Parathyroid adenoma (tissue), 2 donors: ENCODE data around the gene SLC10A1.

ENCODE experiments used
- H2AFZ ChIP-seq: fragments of 300-600 bp; sonication (generic); one replicate; pipeline ENCODE4 v1.7.0; 2017; ENCODE audit warnings: antibody characterized with exemption, mild to moderate bottlenecking
- H3K27ac ChIP-seq: fragments of 300-600 bp; sonication (generic); one replicate; pipeline ENCODE4 v1.7.0; 2017
- H3K27me3 ChIP-seq: fragments of 300-600 bp; sonication (generic); one replicate; pipeline ENCODE4 v1.7.0; 2017; ENCODE audit warnings: low read length; ENCODE audit not compliant: control insufficient read depth, insufficient read depth
- H3K36me3 ChIP-seq: fragments of 300-600 bp; sonication (generic); one replicate; pipeline ENCODE4 v1.7.0; 2017; ENCODE audit warnings: low read length; ENCODE audit not compliant: control insufficient read depth, insufficient read depth
- H3K4me1 ChIP-seq: fragments of 300-600 bp; sonication (generic); one replicate; pipeline ENCODE4 v1.7.0; 2017; ENCODE audit warnings: control low read depth
- H3K4me2 ChIP-seq: fragments of 300-600 bp; sonication (generic); one replicate; pipeline ENCODE4 v1.7.0; 2017; ENCODE audit warnings: low read length
- H3K4me3 ChIP-seq: fragments of 300-600 bp; sonication (generic); one replicate; pipeline ENCODE4 v1.7.0; 2017; ENCODE audit warnings: low read depth, low read length
- H3K79me2 ChIP-seq: fragments of 300-600 bp; sonication (generic); one replicate; pipeline ENCODE4 v1.7.0; 2017; ENCODE audit warnings: control low read depth
- H3K9ac ChIP-seq: fragments of 300-600 bp; sonication (generic); one replicate; pipeline ENCODE4 v1.7.0; 2017; ENCODE audit warnings: mild to moderate bottlenecking
- H3K9me3 ChIP-seq: fragments of 300-600 bp; sonication (generic); one replicate; pipeline ENCODE4 v1.7.0; 2017; ENCODE audit warnings: low read length; ENCODE audit not compliant: control insufficient read depth
- CTCF ChIP-seq: fragments of 300-600 bp; sonication (generic); IDR thresholded peaks from one replicate; pipeline ENCODE4 v1.7.0; 2017; ENCODE audit warnings: antibody characterized with exemption, mild to moderate bottlenecking
- donor health status: primary hyperparathyroidism.

Gene SLC10A1

GRCh38 chr14:69755296-69755695 lies 41.7 kb downstream of the SLC10A1 start:
- Histone ChIP-seq H3K27ac (no peak overlapping the region), H3K9ac (no peak overlapping the region)

GRCh38 chr14:69754487-69754886 lies 42.6 kb downstream of the SLC10A1 start:
- Histone ChIP-seq H3K27ac (no peak overlapping the region), H2AFZ (no peak overlapping the region), H3K79me2 (no peaks in the 10 kb centered on the region), H3K4me3 (no peak overlapping the region), H3K9me3 (no peaks in the 10 kb centered on the region), H3K4me1 (no peaks in the 10 kb centered on the region), H3K9ac (no peak overlapping the region), H3K4me2 (no peak overlapping the region), H3K36me3 (no peaks in the 10 kb centered on the region), H3K27me3 (no peaks in the 10 kb centered on the region)
- no peak for TF ChIP-seq CTCF

More at GRCh38 chr14:69755296-69755695, 41.7 kb downstream of the SLC10A1 start:
- Histone ChIP-seq H3K79me2 (no peaks in the 10 kb centered on the region), H3K36me3 (no peaks in the 10 kb centered on the region), H2AFZ (no peak overlapping the region), H3K4me3 (no peak overlapping the region), H3K4me1 (no peaks in the 10 kb centered on the region), H3K9me3 (no peaks in the 10 kb centered on the region), H3K27me3 (no peaks in the 10 kb centered on the region), H3K4me2 (no peak overlapping the region)
- TF ChIP-seq CTCF = no peak

GRCh38 chr14:69753860-69754259 lies 43.2 kb downstream of the SLC10A1 start:
- no peaks in the 10 kb centered on the region for H3K4me1 ChIP-seq
- TF ChIP-seq CTCF = no peak
- no peaks in the 10 kb centered on the region for H3K79me2 ChIP-seq
- no peaks in the 10 kb centered on the region for H3K9me3 ChIP-seq
- H3K36me3 ChIP-seq = no peaks in the 10 kb centered on the region
- no peak overlapping the region for H3K9ac ChIP-seq
- no peak overlapping the region for H3K4me2 ChIP-seq
- no peak overlapping the region for H3K4me3 ChIP-seq
- no peaks in the 10 kb centered on the region for H3K27me3 ChIP-seq
- no peak overlapping the region for H2AFZ ChIP-seq
- no peak overlapping the region for H3K27ac ChIP-seq

GRCh38 chr14:69752773-69753172 lies 44.3 kb downstream of the SLC10A1 start:
- Histone ChIP-seq H3K27me3 (no peaks in the 10 kb centered on the region), H2AFZ (no peak overlapping the region), H3K36me3 (no peaks in the 10 kb centered on the region), H3K4me2 (no peak overlapping the region), H3K9me3 (no peaks in the 10 kb centered on the region), H3K79me2 (no peaks in the 10 kb centered on the region), H3K27ac (no peak overlapping the region), H3K4me1 (no peaks in the 10 kb centered on the region), H3K4me3 (no peak overlapping the region), H3K9ac (no peak overlapping the region)
- no peak for TF ChIP-seq CTCF

- Histone ChIP-seq H3K4me3 (no peak overlapping the region), H3K9ac (no peak overlapping the region), H3K36me3 (no peaks in the 10 kb centered on the region), H3K27ac (no peak overlapping the region), H3K27me3 (no peaks in the 10 kb centered on the region), H3K79me2 (no peaks in the 10 kb centered on the region), H2AFZ (no peak overlapping the region), H3K4me2 (no peak overlapping the region), H3K4me1 (no peaks in the 10 kb centered on the region), H3K9me3 (no peaks in the 10 kb centered on the region)
- no peak for TF ChIP-seq CTCF
Measured at GRCh38 chr14:69750495-69750894, 46.5 kb downstream of the SLC10A1 start.
